NCI-H69 (cell line): Measurements from ENCODE around the gene EPDR1.
"Not testable (repeated sequence)": the region's sequence is repeated elsewhere in the genome, so short reads cannot be mapped to it uniquely, and the experiment has no call there.

Source experiments
- DNase-seq: peaks from one replicate; lab custom pipeline; 2025; lab: John Stamatoyannopoulos, UW

EPDR1 gene

DNA sequence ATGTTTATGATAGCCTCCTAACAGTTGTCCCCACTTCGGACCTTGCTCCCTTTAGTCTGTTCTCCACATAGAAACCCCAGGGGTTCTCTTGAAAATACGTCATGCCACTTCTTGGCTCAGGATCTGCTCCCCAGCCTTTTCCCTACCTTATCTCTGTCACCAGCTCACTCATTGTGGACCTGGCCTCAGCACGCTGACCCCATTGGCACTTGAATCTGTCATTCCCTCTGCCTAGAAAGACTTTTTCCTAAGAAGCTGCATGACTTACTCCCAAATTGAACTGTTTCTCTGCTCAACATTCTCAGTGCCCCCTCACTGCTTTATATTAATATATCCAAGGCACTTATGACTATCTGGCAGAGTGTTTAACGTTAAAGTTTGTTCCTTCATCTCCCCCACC is 8.4 kb downstream of the EPDR1 start:
- DNase-seq, result no peak

DNA sequence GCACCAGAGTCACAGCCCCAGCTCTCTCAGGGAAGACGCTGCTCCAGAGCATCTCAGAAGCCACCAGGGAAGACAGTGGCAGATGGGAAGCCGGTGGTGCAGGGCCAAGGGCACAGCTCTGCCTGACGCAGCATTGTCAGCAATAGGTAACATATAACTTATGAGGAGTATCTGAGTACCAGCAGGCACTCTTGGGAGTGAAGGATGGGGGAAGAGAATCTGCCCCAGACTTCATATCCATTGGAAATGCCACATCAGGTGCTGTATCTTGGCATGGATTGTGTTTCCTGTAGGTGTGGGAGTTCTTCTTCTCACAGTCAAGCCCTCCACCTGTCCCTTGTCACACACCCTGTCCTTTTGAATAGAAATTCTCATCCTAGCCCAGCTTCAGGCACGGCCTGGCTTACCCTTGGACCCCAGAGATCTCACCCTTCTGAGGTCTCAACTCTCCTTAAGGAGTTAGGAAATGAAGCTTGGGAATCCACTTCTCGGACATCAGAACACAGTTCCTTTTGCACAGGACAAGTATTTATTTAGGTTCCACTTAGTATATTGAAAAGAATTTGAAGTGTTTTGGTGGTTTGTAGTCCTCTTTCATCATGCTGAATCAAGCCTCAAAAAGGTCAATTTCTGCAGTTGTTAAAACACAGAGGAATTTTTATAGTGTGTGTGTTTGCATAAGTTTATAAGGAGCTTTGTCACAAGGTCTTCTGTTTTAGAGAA is 9.9 kb downstream of the EPDR1 start:
- no peak for DNase-seq

GRCh38 chr7:37932543-37932942 is 12.1 kb downstream of the EPDR1 start:
- DNase-seq, result no peak

DNA sequence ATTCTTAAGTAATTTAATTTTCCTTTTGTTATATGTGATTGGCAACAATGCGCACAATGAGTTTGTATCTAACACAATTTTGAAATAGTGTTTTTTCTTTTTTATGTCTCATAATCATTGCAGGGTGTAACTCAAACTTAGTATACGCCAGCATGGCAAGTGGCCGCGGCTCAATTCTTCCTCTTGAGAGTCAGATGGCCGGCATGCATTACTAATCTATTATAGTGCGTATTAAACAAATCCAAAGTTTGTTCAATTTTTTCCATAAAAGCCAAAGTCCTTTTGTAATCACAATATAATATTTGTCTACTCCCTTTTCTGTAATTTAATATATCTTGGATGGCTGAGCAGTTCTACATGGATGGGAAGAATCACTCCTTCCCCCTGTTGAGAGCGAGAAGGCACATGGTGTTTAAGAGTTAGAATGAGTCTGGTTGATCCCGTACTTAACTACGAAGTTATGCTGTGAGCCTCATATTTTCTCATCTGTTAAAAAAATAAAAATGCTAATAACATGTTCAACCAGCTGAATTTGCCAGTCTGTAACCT is 12.7 kb downstream of the EPDR1 start:
- no peak for DNase-seq

GRCh38 chr7:37942934-37943610 is 22.6 kb downstream of the EPDR1 start:
- no peak for DNase-seq

GRCh38 chr7:37943905-37944736 is 23.7 kb downstream of the EPDR1 start:
- DNase-seq, result no peak

DNA sequence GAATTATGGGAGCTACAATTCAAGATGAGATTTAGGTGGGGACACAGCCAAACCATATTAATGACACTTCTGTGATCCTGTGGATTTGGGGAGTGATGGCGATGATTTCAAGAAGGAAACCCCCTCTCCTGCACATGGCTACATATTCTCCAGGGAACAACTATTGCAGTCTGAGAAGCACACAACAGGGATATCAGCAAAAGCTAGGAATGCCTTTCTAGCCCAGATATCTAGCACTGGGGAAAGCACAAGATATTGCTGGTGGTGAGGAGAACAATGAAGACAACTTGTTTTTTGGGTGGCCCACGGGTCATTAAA is 24.3 kb downstream of the EPDR1 start:
- DNase-seq, result no peak

GRCh38 chr7:37945336-37945735 is 24.9 kb downstream of the EPDR1 start:
- no peak for DNase-seq

DNA sequence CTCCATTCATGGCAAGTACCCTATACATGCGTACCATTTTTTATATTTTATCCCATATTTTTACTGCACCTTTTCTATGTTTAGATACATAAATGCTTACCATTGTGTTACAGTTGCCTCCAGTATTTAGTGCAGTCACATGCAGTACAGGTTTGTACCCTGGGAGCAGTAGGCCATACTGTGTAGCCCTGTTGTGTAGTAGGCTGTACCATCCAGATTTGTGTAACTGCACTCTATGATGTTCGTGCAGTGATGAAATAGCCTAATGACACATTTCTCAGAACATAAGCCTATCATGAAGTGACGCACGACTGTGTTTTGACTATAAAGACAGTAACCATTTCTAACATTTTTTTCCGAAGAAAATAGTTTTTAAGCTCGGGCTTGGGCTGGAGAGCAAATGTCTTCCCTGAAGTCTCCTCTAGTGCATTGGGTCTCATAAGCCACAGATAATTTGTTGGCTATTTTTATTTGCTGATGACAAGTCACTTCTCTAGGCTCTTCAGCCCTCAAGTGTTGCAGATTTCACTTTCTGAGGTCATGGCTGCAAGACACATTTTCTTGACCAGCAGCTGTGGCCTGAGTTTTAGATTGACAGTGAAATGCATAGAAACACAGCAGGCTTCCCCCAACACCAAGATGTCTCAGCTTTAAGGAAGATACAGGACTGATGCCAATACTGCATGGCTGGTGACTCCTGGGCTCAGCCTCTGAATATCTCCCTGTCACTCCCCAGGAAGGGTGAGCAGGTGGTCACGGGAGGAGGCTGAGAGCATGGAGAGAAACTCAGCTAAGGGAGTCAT is 26.9 kb downstream of the EPDR1 start:
- no peak for DNase-seq

DNA sequence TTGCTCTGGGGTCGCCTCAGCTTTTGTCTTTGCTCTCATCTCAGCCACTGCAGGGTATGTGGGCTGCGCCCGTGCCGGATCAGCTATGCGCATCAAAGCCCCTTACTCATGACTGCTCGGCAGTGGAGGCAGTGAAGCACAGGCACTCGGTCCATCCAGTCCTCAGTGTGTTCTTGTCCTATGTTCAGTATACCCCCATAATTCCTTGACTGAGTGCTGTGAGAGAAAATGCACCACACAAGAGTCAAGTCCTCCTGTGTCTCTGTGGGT is 27.4 kb downstream of the EPDR1 start:
- no peak for DNase-seq

DNA sequence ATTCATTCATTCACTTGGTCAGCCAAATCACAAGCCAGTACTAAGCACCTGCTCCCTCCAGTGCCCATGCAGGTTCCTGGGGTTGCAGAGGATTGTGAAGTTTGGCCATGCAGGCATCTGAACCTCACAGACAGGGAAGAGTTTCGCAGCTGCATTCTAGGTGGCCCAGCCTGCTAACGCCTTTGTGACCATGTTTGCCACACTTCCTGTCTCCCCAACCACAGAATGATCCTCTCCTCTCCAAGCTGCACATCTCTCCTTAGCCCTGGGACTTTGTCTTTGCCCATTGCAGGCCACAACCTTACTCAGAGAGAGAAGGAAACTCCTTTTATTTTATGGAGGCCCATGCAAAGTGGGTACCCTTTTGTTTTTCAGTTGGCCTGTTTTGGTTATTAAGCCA is 31.8 kb downstream of the EPDR1 start:
- no peak for DNase-seq

DNA sequence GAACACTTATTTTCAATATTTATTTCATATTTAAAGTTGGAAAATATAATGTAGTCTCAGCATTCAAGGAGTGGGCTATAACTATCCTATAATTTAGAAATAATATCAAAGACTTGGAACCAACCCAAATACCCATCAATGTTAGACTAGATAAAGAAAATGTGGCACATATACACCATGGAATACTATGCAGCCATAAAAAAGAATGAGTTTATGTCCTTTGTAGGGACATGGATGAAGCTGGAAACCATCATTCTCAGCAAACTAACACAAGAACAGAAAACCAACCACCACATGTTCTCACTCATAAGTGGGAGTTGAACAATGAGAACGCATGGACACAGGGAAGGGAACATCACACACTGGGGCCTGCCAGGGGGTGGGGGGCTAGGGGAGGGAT is 33.8 kb downstream of the EPDR1 start:
- DNase-seq, result not testable (repeated sequence)

GRCh38 chr7:37956791-37957190 is 36.4 kb downstream of the EPDR1 start:
- DNase-seq, result no peak

- no peak for DNase-seq
Observed at GRCh38 chr7:37957221-37957970, 37.0 kb downstream of the EPDR1 start.

DNA sequence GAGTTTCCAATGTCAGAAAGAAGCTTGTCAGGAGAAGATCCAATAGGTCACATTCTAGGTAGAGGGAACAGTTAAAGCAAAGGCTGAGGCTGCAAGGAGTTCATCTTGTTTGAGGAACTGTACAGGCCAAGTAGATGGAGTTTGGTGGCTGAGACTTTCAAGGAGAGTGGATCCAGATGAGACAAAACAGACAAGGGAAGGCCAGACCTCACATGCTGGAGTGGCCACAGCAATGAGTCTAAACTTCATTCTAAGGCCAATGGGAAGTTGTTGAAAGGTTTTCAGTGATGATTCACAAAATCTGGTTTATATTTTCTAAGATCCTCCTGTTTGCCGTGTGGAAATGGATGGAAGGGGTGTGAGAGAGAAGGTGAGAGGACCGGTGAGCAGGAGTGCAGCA is 40.0 kb downstream of the EPDR1 start:
- no peak for DNase-seq

GRCh38 chr7:37961251-37961650 is 40.8 kb downstream of the EPDR1 start:
- no peak for DNase-seq

DNA sequence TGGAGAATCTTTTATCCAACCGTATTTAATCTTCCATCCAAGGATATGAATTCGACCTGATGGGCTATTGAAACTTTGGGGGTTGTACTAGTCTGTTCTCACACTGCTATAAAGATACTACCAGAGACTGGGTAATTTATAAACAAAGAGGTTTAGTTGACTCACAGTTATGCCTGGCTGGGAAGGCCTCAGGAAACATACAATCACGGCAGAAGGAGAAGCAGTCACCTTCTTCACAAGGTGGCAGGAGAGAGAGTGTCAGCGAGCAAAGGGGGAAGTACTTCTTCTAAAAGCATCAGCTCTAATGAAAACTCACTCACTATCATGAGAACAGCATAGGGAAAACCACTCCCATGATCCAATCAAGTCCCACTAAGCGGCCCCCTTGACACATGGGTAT is 43.8 kb downstream of the EPDR1 start:
- DNase-seq, result no peak

DNA sequence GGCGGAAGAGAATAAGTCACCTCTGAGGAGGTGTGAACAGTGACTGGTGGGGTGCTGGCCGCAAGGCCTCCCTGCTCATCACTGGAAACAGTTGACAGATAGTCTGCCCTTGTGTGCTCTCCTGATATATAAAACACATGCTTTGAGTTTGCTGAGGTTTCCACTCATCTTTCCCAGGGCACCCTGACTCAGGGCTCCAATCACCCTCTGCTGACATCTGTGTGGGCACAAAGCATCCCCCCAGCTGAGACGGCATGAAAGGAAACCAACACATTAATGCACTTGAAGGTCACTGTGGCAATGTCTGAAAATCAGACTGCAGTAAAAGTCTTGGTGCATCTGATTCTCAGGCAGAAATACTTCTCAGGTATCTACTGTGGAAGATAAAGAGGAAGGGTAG is 49.8 kb downstream of the EPDR1 start:
- DNase-seq, result no peak

DNA sequence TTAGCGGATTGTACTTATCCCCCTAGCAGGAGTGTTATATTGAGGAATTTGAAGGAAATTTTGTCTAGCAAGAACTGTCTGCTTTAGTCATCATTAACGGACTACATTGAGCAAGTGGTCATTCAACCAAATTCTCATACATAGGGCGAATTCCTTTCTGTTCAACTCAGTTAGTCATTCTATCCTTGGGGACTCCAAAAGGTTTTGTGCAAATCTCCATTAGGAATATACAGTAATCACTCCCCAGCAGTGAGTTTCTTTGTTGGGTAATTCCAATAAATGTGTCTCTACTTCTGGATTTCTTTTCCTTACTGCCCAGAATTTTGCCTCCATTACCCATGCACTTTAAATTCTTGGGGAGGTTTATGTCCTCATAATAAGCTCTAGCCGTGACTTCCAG is 51.1 kb downstream of the EPDR1 start:
- no peak for DNase-seq

DNA sequence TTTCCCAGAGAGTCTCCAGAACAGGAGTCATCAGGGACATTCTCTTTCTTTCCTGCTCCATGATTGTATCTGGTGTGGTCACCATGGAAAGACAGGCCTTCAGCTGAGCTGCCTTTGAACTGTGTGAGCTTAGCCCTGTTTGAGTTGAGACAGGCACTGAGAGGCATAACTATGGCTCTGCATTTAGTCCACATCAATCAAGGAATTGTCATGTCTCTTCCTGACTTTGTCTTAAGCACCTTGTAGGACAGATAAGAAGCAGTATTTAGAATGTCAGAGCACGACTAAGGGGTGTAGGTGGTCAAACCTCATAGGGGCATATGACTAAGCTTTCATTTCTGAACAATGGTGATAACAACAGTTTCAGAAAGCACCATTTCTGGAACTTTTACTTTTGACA is 53.5 kb downstream of the EPDR1 start:
- DNase-seq, result no peak

DNA sequence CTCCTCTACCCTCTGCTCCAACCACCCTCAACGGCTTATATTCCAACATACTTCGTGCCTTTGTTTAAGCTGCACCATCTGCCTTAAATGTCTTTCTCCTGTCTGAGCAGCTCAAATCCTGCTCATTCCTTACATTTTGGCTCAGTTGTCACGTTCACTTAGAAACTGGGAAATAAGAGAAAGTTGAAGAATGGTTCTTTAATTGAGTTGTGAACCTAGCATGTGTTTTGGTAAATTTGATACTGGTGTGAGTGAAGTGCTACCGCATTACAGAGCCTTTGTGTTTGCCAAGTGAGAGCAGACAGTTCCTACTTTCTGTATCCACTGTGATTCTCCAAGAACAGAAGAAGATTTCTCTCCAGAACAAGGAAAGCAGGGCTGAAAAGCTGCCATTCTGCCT is 54.3 kb downstream of the EPDR1 start:
- no peak for DNase-seq

GRCh38 chr7:37977243-37977642 is 56.8 kb downstream of the EPDR1 start:
- DNase-seq, result no peak
